CD4-positive, alpha-beta memory T cell (primary cell): ENCODE results near the gene TNFRSF14. TPM values are rescaled to one million over a fixed set of nuclear protein-coding genes. Genes with fewer than 3 reads are reported as not detected.

Experiments used
- CTCF ChIA-PET: fragments of 350-600 bp; sonication (Branson Sonifier 250); formaldehyde crosslinking; loops from one replicate; lab custom pipeline; 2021; ENCODE audit warnings: inconsistent platforms; ENCODE audit not compliant: partially characterized antibody; lab: Charles Lee
- POLR2A ChIA-PET: fragments of 350-600 bp; sonication (Branson Sonifier 250); formaldehyde crosslinking; loops from one replicate; lab custom pipeline; 2021; ENCODE audit not compliant: partially characterized antibody; lab: Charles Lee
- DNase-seq, 5 donors: peaks; one replicate each; pipeline versions ENCODE4 v3.0.0 to v3.0.0-alpha.2; 2020 to 2022; ENCODE audit warnings: mixed read lengths in 1 of 5
- H3K27ac ChIP-seq: one replicate; pipeline ENCODE4 v1.7.0; 2013; ENCODE audit warnings: low read depth, low read length
- H3K27me3 ChIP-seq: 2 replicates; pipeline ENCODE4 v1.7.0; 2013; ENCODE audit warnings: mild to moderate bottlenecking, low read length, moderate library complexity; ENCODE audit not compliant: insufficient read depth
- H3K36me3 ChIP-seq: 2 replicates; pipeline ENCODE4 v1.7.0; 2013; ENCODE audit warnings: mild to moderate bottlenecking, low read length, moderate library complexity; ENCODE audit not compliant: insufficient read depth
- H3K4me1 ChIP-seq: 2 replicates; pipeline ENCODE4 v1.7.0; 2013; ENCODE audit warnings: mild to moderate bottlenecking, low read length, moderate library complexity; ENCODE audit not compliant: insufficient read depth
- H3K4me3 ChIP-seq, 2 donors: one replicate each; pipeline ENCODE4 v1.7.0; 2013; ENCODE audit warnings: low read length in 2 of 2, mild to moderate bottlenecking in 1 of 2
- H3K9me3 ChIP-seq, 2 donors: one replicate each; pipeline ENCODE4 v1.7.0; 2013; ENCODE audit warnings: low read length in 2 of 2, control low read depth in 1 of 2; ENCODE audit not compliant: control insufficient read depth in 1 of 2
- H3K27ac Mint-ChIP-seq, 7 donors: one replicate each; pipeline ENCODE4 v1.8.0; 2020 to 2021; ENCODE audit warnings: mixed read lengths in 7 of 7, mild to moderate bottlenecking in 6 of 7, inconsistent platforms in 3 of 7, moderate library complexity in 3 of 7
- H3K27me3 Mint-ChIP-seq, 2 donors: one replicate each; pipeline ENCODE4 v1.8.0; 2020 to 2021; ENCODE audit warnings: mixed read lengths in 2 of 2
- H3K36me3 Mint-ChIP-seq, 2 donors: one replicate each; pipeline ENCODE4 v1.8.0; 2020 to 2021; ENCODE audit warnings: mixed read lengths in 2 of 2, inconsistent platforms in 1 of 2, mild to moderate bottlenecking in 1 of 2
- H3K4me1 Mint-ChIP-seq, 4 donors: one replicate each; pipeline ENCODE4 v1.8.0; 2020 to 2021; ENCODE audit warnings: mixed read lengths in 4 of 4, mild to moderate bottlenecking in 1 of 4
- H3K4me3 Mint-ChIP-seq, 8 donors: one replicate each; pipeline ENCODE4 v1.8.0; 2020 to 2021; ENCODE audit warnings: mixed read lengths in 8 of 8, mild to moderate bottlenecking in 7 of 8, moderate library complexity in 6 of 8, inconsistent platforms in 3 of 8
- H3K9me3 Mint-ChIP-seq, 8 donors: one replicate each; pipeline ENCODE4 v1.8.0; 2020 to 2021; ENCODE audit warnings: mixed read lengths in 8 of 8, mild to moderate bottlenecking in 5 of 8, inconsistent platforms in 3 of 8, moderate library complexity in 1 of 8
- intact Hi-C: fragments of 100-400 bp; cut with micrococcal nuclease; formaldehyde crosslinking; loops from one replicate; pipeline ENCODE4 v1.15.1; 2023
- polyA plus RNA-seq, 2 donors: library from polyadenylated mRNA; unstranded; fragments of 300-500 nt; fragmentation: Illumina TruSeq; gene quantifications; one replicate each; pipeline ENCODE4 v1.2.3, GENCODE V29; 2021
- total RNA-seq, 2 experiments: library from RNA; stranded (reverse); gene quantifications; one replicate each; pipeline ENCODE4 v1.2.3, GENCODE V29; 2021

The TNFRSF14 gene
- total and polyA plus RNA-seq, 4 experiments from 2014 or later = 59.6 to 173 (median 118) TPM

GRCh38 chr1:2604156-2604843 is 48.1 kb downstream of the TNFRSF14 start:
- Mint-ChIP-seq H3K4me1 (no peaks in the 10 kb centered on the region), H3K4me3 (no peak overlapping the region), H3K36me3 (no peaks in the 10 kb centered on the region), H3K27ac (no peak overlapping the region), H3K9me3 (peaks cover 0 to 5% (median 0%) of the 10 kb centered on the region in 8 donors), H3K27me3 (peaks cover 0 to 2% of the 10 kb centered on the region in 2 donors)
- ChIA-PET POLR2A (no interaction called here), CTCF (no interaction called here)
- intact Hi-C loops = no loop called here
- no peaks in the 10 kb centered on the region for H3K4me1 ChIP-seq
- no peaks in the 10 kb centered on the region for H3K36me3 ChIP-seq
- no peaks in the 10 kb centered on the region for H3K27me3 ChIP-seq
- DNase-seq = no peak
- no peak overlapping the region for H3K27ac ChIP-seq
- H3K4me3 ChIP-seq = no peak overlapping the region
- H3K9me3 ChIP-seq = no peaks in the 10 kb centered on the region

GRCh38 chr1:2604844-2605508 is 48.8 kb downstream of the TNFRSF14 start:
- Mint-ChIP-seq H3K27ac (no peak overlapping the region), H3K36me3 (no peaks in the 10 kb centered on the region), H3K27me3 (peaks cover 0 to 2% of the 10 kb centered on the region in 2 donors), H3K9me3 (peaks cover 0 to 5% (median 0%) of the 10 kb centered on the region in 8 donors), H3K4me1 (no peaks in the 10 kb centered on the region), H3K4me3 (no peak overlapping the region)
- Histone ChIP-seq H3K4me3 (no peak overlapping the region), H3K36me3 (no peaks in the 10 kb centered on the region), H3K27ac (no peak overlapping the region), H3K9me3 (no peaks in the 10 kb centered on the region), H3K4me1 (no peaks in the 10 kb centered on the region), H3K27me3 (no peaks in the 10 kb centered on the region)
- no peak for DNase-seq
- ChIA-PET CTCF (no interaction called here), POLR2A (no interaction called here)
- intact Hi-C loops = no loop called here

GRCh38 chr1:2605509-2606395 is 49.6 kb downstream of the TNFRSF14 start:
- H3K27me3 ChIP-seq = no peaks in the 10 kb centered on the region
- H3K36me3 ChIP-seq = no peaks in the 10 kb centered on the region
- Mint-ChIP-seq H3K9me3 (peaks cover 0 to 3% (median 0%) of the 10 kb centered on the region in 8 donors), H3K36me3 (no peaks in the 10 kb centered on the region), H3K4me3 (no peak overlapping the region), H3K4me1 (no peaks in the 10 kb centered on the region), H3K27ac (no peak overlapping the region), H3K27me3 (peaks cover 0 to 2% of the 10 kb centered on the region in 2 donors)
- intact Hi-C loops = no loop called here
- DNase-seq = no peak
- no peak overlapping the region for H3K27ac ChIP-seq
- CTCF ChIA-PET = no interaction called here
- no peaks in the 10 kb centered on the region for H3K4me1 ChIP-seq
- POLR2A ChIA-PET = no interaction called here
- H3K4me3 ChIP-seq = no peak overlapping the region
- H3K9me3 ChIP-seq = no peaks in the 10 kb centered on the region

DNA sequence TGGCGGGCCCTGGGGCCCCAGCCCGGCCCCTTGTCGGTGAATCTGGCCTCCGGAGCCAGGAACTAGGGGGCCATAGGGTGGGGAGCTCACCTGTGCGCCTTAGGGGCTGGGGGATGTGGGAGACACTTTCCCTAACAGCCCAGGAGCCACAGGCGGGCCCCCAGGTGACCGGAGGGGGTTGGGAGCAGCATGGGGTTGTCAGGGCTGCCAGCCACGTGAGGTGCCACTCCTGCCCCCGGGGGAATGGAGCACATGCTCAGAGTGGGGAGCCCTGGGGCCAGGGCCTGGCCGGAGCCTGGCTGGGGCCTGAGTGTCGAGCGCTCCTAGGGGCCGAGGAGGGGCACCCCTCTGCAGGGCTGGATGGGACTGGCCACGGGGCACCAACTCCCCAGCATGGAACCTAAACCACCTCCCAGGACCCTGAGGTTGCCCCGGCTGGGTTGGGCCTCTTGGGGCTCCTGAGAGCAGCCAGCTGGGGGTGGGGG is 50.3 kb downstream of the TNFRSF14 start:
- H3K36me3 Mint-ChIP-seq = no peaks in the 10 kb centered on the region
- CTCF ChIA-PET = no interaction called here
- no peak for DNase-seq

GRCh38 chr1:2606881-2607621 is 50.9 kb downstream of the TNFRSF14 start:
- Mint-ChIP-seq H3K27me3 (peaks cover 0 to 2% of the 10 kb centered on the region in 2 donors), H3K4me1 (no peaks in the 10 kb centered on the region), H3K4me3 (no peak overlapping the region), H3K36me3 (no peaks in the 10 kb centered on the region), H3K9me3 (peaks cover 0 to 3% (median 0%) of the 10 kb centered on the region in 8 donors), H3K27ac (no peak overlapping the region)
- ChIA-PET POLR2A (no interaction called here), CTCF (no interaction called here)
- H3K4me3 ChIP-seq = no peak overlapping the region
- H3K36me3 ChIP-seq = no peaks in the 10 kb centered on the region
- no peak for DNase-seq
- H3K27me3 ChIP-seq = no peaks in the 10 kb centered on the region
- no peaks in the 10 kb centered on the region for H3K4me1 ChIP-seq
- intact Hi-C loops = no loop called here
- H3K27ac ChIP-seq = no peak overlapping the region
- no peaks in the 10 kb centered on the region for H3K9me3 ChIP-seq

More for the DNA sequence above, 50.3 kb downstream of the TNFRSF14 start:
- Mint-ChIP-seq H3K4me3 (no peak overlapping the region), H3K27me3 (peaks cover 0 to 2% of the 10 kb centered on the region in 2 donors), H3K9me3 (peaks cover 0 to 3% (median 0%) of the 10 kb centered on the region in 8 donors), H3K4me1 (no peaks in the 10 kb centered on the region), H3K27ac (no peak overlapping the region)
- Histone ChIP-seq H3K27me3 (no peaks in the 10 kb centered on the region), H3K36me3 (no peaks in the 10 kb centered on the region), H3K4me3 (no peak overlapping the region), H3K4me1 (no peaks in the 10 kb centered on the region), H3K27ac (no peak overlapping the region), H3K9me3 (no peaks in the 10 kb centered on the region)
- intact Hi-C loops = no loop called here
- POLR2A ChIA-PET = no interaction called here

DNA sequence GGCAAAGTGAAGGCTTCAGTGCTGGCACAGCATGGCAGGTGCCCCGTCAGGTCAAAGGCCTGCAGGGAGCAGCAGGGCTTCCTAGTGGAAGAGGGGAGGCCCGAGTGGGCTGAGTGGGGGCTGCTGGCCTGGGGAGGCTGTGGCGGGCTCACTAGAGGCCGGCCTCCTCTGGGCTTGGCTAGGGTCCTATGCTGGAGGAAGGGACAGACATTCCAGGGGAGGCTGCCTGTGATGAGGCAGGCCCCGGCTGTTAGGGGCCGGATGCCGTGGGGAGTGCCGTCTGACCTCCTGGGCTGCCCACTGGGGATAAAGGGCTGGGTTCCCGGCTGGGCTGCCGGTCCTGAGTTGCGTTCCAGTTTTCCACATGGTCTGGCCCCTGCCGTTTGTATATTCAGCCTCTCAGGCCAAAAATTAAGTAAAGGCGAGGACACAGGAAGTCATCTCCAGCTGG is 51.5 kb downstream of the TNFRSF14 start:
- intact Hi-C loops = no loop called here
- POLR2A ChIA-PET = no interaction called here
- no peaks in the 10 kb centered on the region for H3K9me3 ChIP-seq
- CTCF ChIA-PET = no interaction called here
- Mint-ChIP-seq H3K4me1 (no peaks in the 10 kb centered on the region), H3K27me3 (no peaks in the 10 kb centered on the region), H3K27ac (no peak overlapping the region), H3K36me3 (no peaks in the 10 kb centered on the region), H3K4me3 (no peak overlapping the region), H3K9me3 (peaks cover 0 to 2% (median 0%) of the 10 kb centered on the region in 8 donors)
- H3K36me3 ChIP-seq = no peaks in the 10 kb centered on the region
- H3K4me3 ChIP-seq = no peak overlapping the region
- no peak for DNase-seq
- no peak overlapping the region for H3K27ac ChIP-seq
- no peaks in the 10 kb centered on the region for H3K4me1 ChIP-seq
- H3K27me3 ChIP-seq = no peaks in the 10 kb centered on the region
